CD4-positive, alpha-beta T cell treated with Interleukin-2 at 100 ng/mL for 4 hours (primary cell): ENCODE results near the gene NRXN3.

Experiments
- DNase-seq: peaks from one replicate; pipeline ENCODE4 v3.0.0-alpha.2; 2020; ENCODE audit warnings: low spot score

NRXN3 gene

GRCh38 chr14:78173346-78174035 lies 3.3 kb downstream of the NRXN3 start:
- DNase-seq, result no peak

- no peak for DNase-seq
Observed at GRCh38 chr14:78175412-78175811, 5.2 kb downstream of the NRXN3 start.

GRCh38 chr14:78178071-78178470 lies 7.9 kb downstream of the NRXN3 start:
- DNase-seq, result no peak

DNA sequence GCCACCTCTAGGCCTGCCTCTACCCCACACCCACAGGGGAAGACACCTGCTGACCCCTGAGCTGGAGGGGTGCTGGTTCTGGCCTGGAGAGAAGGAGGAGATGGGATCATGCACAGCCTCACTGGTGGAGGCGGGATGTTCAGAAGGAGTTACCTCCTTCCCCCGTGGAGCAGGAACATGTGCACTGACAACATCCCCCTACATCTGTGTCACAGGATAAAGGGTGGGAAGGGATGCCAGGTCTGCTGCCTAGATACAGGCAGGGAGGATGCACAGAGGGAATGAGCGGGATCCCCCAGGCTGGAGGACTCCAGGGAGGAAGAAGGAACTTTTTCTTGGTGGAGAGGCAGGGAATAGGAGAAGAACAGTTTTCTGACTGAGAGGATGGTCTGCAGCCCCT lies 8.8 kb downstream of the NRXN3 start:
- DNase-seq, result no peak

DNA sequence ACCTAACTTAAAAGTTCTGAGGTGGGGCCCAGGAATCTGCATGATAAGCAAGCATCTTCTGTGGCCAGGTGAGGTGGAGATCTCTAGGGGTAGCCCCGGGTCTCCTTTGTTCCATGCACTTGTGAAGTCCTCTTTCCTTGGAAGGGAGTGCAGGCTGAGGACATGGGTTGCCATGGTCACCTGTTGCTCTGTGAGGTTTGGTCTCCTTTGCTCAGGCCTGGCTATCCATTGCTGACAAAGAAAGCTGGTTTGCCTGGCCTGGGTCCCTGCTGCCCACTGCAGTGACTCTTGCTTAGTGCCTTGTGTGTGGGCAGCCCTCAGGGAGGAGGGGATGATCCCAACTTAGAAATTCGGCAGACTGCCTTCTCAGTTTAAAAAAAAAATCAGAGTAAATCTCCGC lies 11.1 kb downstream of the NRXN3 start:
- DNase-seq, result no peak

GRCh38 chr14:78182722-78183121 lies 12.5 kb downstream of the NRXN3 start:
- no peak for DNase-seq

GRCh38 chr14:78184157-78184556 lies 14.0 kb downstream of the NRXN3 start:
- DNase-seq, result no peak

DNA sequence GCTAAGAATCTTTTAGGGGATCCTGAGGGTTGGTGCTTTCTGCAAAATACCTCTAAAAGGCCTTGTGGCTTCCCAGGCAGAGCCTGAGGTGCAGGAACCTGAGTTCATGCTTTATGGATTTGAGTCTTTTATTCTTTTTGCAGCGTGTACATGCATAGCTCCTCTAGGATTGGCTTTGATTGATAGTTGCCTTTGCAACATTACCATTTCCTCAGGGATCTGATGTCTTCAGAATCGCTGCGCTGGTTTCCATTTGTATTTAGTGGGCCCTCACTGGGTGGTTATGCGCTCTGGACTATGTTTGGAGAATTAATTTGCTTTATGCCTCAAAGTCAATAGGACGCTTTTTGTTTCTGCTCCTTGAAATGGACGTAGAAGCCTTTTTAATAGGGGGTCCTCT lies 16.1 kb downstream of the NRXN3 start:
- DNase-seq, result no peak

GRCh38 chr14:78188882-78189281 lies 18.7 kb downstream of the NRXN3 start:
- no peak for DNase-seq

DNA sequence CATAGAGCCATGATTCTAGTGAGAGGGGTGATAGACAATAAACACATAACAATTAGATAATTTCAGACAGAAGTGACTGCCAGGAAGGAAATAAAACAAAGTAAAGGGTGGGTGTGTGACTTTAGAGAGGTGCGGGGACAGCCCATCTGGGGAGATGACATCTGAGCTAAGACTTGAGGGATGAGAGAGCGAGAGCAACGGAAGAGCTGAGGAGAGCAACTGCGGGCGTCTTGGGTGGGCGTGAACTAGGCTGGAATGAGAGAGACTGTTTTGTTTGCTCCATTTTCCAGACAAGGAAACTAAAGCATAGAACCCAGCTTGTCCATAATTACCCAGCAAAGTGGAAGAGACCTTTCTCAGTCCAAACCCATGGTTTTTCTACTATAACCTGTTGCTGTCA lies 25.3 kb downstream of the NRXN3 start:
- no peak for DNase-seq

DNA sequence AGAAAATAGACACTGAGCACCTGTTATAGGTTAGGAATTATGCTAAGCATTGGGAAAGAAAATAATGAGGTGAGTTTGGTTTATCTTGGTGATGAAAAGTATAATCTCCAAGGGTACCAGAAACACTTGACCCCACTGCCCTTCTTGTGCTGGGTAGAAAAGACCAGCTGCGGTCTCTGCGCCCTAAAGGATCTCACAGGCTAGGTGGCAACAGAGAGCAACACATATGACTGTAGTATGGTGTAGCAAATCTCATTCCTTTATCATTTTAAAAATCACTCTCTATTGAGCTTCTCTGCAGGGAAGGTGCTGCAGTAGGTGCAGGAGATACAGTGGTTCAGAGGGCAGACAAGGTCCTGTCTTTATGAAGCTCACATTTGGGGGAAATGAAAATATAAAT lies 26.1 kb downstream of the NRXN3 start:
- no peak for DNase-seq

DNA sequence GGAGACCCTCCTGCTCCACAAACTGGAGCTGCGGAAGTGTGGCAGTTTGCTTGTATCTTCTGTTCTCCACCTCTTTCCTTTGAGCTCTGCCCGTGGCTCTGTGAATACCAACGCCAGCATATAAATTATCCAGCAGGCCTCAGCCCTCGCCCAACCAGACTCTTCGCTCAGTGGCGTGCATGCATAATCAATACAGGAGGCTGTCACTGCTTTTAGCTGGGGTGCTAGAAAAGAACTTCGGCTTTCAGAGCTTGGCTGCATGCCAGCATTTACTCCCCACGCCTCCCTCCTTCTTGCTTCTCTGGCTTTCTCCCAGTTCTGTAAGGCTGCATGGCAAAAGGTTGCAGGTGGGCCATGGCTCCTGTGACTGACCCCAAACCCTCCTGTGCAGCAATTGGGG lies 26.9 kb downstream of the NRXN3 start:
- no peak for DNase-seq

DNA sequence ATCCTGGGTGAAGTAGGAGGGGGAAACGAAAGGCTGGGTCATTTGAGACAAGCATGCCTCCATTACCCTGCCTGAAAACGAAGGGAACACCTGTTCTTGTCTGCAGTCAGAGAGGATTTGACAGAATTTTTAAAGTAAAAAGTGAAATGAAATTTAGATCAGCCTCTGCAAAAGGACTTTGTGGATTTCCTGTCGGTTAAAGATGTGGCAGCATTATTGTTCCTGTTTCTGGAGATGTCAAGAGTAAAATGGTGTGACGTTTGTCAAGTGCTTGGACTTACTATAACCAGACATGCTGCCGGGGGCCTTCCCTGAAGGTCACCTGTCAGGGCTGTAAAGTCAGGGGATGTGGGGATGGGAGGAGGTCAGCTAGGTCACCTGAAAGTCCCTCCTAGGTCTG lies 32.0 kb downstream of the NRXN3 start:
- DNase-seq, result no peak

DNA sequence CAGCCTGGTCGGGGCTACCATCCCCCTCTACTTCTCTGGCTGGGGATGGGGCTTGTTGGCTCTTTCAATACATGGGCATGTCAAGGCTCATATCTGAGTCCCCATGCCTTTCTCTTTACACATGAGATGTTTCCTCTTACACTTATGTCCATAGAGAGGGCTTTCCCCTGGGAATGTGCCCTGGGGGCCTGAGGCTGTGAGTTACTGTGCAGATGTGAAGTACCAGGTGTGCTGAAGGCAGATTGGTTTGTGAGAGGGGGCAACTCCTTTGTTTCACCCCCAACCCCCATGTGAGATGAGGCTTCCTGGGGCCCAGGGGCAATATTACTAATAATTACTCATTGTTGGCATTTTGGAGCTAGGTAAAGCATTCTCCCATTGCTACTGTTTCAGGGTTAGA lies 32.8 kb downstream of the NRXN3 start:
- DNase-seq, result no peak

DNA sequence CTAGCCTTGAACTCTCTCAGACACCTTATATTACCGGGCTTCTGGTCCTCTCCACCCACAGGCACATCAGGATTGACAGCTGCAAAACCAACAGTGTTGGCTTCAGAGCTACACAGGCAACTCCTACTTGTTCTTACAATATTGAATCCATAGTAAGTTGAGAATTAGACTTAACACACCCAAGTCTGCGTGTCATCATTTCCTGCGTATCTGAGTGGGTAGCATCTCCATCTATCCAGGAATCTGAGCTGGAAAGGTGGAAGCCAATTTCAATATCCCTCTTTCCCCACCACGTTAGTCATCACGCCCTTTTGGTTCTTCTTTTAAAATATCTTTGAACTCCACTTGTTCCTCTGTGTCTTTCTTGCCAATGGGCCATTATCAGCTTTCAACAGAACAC lies 37.2 kb downstream of the NRXN3 start:
- no peak for DNase-seq

DNA sequence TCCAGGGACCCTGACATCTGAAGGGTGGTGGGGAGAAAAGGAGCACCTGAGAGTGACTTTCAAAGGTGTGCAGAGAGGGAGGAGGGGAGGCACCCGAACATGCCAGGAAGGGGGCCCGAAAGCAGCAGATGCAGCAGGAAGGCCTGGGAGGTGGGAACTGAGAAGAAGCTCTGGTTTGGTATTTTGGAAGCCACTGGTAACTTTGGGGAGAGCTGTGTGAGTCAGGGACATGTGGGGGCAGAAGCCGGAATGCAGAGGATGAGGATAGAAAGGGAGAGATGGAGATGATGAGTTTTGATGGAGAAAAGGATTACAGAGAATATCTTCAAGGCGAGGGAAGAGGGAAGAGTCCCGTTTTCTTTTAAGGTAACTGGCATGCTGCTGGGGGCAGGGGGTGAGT lies 50.1 kb downstream of the NRXN3 start:
- DNase-seq, result no peak

DNA sequence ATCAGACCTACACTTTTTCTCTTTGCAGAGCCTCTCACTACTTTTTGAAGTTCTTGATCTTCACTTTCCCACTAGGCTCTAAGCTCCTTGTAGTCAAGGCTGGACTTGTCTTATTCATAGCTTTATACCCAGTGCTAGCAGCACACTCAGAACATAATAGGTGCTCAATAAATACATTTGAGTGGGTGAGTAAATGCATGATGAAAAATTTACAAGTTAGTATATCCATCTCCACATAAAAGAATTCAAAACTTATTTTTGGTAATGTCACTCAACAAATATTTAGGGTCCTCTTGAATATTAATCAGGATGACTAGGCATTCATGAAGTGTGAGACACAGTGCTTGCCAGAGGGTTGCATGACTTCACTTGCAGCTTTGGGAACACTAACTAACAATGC lies 52.6 kb downstream of the NRXN3 start:
- DNase-seq, result no peak

- no peak for DNase-seq
Observed at GRCh38 chr14:78227248-78228077, 57.3 kb downstream of the NRXN3 start.

DNA sequence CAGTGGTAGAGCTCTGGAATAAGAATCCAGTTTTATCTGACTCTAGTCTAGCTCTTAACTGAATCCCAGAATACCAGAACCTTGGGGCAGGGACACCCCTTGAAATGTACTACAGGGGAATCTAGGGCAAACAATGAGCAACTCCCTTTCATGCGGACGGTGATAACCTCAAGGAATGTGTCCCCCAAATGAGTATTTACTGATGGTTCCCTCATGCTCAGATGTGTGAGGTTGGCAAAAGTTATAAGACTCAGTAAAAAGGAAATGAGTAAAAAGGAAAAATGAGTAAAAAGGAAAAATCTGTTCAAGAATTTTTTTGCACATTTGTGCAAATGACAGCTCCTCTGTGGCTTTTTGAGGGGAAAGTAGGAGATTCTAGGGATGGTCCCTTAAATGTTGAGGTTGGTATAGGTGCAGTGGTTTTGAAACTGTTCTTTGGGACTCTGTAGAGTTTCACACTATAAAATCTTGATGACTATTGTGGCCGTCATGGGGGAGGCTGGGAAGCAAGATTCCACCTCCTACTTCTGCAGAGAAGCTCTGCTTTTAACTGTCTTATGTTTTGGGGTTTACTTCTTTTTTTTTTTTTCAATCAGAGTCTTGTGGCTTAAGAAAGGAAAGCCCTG lies 58.6 kb downstream of the NRXN3 start:
- no peak for DNase-seq

DNA sequence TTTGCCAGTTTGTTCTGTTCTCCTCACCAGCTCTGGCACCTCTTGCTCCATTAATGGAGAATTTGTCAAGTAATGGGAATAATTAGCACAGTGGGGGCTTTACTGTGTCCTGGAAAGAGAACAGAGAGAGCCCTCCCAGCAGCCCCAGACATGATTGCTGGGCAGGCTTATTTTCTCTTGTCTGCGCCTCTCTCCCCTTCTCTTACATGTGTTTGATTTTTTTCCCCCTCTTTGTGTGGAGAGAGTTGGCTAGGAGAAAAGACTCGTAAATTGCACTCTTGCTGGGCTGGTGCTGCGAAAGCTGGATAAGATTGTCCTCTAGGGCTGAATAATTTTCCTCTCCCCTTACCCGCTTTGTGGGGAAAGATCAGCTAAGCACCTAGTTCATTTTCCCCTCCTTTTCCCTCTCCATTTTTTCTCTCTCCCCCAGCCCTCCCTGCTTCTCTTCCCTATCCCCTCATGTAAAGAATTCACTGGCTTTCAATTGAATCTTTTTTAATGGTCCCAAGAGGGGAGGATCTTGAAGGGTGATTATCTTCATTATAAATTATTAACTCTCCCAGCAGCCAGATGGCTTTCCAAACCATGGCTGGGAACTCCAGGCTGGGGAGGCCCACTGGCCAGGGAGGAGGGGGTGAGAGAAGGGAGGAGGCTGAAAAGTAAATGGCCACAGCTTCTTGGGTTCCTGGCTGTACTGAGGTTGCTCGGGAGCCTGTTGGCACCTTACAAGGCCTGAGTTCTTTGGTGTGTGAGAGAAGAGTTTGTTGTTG lies 62.2 kb downstream of the NRXN3 start:
- no peak for DNase-seq

DNA sequence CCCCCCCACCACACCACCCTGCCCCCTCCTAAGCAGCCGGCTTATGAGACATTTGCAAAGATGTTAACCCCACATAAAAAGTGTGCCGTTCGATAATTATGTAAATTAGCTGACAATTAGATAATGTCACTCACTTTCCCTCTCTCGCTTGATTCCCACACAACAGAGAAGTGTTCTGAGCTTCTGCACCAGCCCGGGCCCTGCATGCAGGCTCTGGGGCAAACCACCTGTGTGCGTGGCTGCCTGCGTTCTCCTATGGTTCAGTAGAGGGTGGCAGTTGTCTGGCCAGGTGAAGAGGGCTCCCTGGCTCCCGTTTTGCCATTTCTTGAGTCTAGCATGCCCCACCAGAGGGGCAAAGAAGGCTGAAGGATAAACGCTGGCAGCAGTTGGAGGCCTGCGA lies 68.0 kb downstream of the NRXN3 start:
- DNase-seq, result no peak

DNA sequence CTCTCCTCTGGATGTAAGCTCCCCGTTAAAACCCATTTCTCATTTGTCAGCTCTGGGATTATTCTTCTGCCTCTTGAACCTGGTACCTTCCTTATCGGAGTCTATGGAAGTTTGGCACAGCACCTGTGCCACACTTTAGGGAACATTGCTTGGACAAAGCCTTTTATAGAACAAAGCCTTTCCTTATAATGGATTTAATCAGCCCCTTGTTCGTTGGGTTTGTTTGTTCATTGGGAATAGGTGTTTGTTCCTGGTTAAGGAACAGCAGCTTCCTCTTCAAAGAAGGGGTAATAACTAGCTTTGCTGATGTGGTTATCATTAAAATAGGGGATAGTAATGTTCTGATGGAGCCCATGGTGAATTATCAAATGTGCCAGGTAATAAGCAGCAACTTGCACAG lies 70.4 kb downstream of the NRXN3 start:
- DNase-seq, result no peak

DNA sequence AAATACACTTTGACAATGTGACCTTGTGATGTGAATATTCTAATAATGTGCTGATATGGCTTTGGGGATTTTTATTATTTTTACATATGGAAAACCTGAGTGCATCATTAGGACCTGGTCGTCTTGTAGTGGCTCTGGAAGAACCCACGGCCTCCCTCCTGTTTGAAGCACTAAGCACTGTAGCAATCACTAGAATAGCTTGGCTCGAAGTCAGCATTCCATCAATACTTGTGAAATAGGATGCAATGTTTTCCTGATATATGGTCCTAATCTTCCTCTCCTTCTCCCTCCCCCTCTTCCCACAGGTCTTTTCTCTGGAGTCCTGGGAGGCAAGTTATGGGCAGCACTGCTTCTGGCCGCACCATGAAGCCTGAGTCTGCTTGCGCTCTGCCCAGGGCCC lies 71.9 kb downstream of the NRXN3 start:
- DNase-seq, result no peak
